ENCODE results near the gene CLIC4.

GRCh38 chr1:24744911-24745710 lies at the start of gene CLIC4:
- TF ChIP-seq CTCF (IDR thresholded peaks at IDR 0.05) (peak in 2 of 6 experiments; percentile 25 to 41), POLR2A (IDR thresholded peaks at IDR 0.05) (peak; percentile 64 to 75)

All from Peyer's patch (tissue), 4 donors.